AG09309 (cell line): ENCODE measurements around the gene SND1.

Source experiments
- DNase-seq: peaks from one replicate; pipeline ENCODE4 v3.0.0-alpha.2; 2010; ENCODE audit warnings: low read depth
- H3K4me3 ChIP-seq: 2 replicates; pipeline ENCODE4 v1.5.1; 2011; ENCODE audit warnings: mild to moderate bottlenecking, low read depth, low read length, moderate library complexity; ENCODE audit not compliant: control insufficient read depth
- TF ChIP-seq, protein P1 (sequence below): IDR thresholded peaks from 2 replicates; pipeline ENCODE4 v1.5.1; 2011; ENCODE audit warnings: mild to moderate bottlenecking, low read depth, low read length, inconsistent platforms; ENCODE audit not compliant: insufficient read depth, control insufficient read depth; ENCODE audit errors: missing control alignments

Gene SND1

GRCh38 chr7:128025380-128025779 lies 373.4 kb downstream of the SND1 start:
- DNase-seq, result no peak
- TF ChIP-seq, protein P1, sequence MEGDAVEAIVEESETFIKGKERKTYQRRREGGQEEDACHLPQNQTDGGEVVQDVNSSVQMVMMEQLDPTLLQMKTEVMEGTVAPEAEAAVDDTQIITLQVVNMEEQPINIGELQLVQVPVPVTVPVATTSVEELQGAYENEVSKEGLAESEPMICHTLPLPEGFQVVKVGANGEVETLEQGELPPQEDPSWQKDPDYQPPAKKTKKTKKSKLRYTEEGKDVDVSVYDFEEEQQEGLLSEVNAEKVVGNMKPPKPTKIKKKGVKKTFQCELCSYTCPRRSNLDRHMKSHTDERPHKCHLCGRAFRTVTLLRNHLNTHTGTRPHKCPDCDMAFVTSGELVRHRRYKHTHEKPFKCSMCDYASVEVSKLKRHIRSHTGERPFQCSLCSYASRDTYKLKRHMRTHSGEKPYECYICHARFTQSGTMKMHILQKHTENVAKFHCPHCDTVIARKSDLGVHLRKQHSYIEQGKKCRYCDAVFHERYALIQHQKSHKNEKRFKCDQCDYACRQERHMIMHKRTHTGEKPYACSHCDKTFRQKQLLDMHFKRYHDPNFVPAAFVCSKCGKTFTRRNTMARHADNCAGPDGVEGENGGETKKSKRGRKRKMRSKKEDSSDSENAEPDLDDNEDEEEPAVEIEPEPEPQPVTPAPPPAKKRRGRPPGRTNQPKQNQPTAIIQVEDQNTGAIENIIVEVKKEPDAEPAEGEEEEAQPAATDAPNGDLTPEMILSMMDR, result no peak
- no peak overlapping the region for H3K4me3 ChIP-seq

DNA sequence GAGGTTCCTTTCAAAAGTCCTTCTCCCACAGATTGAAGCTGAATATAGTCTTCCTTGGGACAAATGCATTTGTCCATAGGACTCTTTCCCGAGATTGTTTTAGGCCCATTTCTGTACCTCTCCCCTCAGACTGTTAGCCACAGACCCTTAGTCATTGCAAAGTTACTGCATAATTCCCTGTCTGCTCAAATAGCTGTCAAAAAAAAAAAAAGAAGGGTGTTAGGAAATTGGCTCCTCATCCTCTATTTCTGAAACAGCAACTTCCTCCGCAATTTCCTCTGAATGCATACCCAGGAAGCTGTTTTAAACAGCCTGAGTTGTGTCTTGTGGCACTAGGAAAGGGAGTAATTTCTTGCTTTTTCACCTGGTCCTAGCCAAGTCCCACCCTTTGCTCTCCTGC lies 373.8 kb downstream of the SND1 start:
- DNase-seq, result no peak
- TF ChIP-seq, protein P1, result no peak

GRCh38 chr7:128026551-128026950 lies 374.6 kb downstream of the SND1 start:
- TF ChIP-seq, protein P1, result no peak
- no peak for DNase-seq
- no peak overlapping the region for H3K4me3 ChIP-seq

More for the DNA sequence above, 373.8 kb downstream of the SND1 start:
- H3K4me3 ChIP-seq, result no peak overlapping the region

- no peak for DNase-seq
- TF ChIP-seq, protein P1, result no peak
- no peak overlapping the region for H3K4me3 ChIP-seq
These were observed 375.5 kb downstream of the SND1 start for GRCh38 chr7:128027485-128027980.

- H3K4me3 ChIP-seq, result no peak overlapping the region
- no peak for DNase-seq
- TF ChIP-seq, protein P1, result no peak
These were observed 377.5 kb downstream of the SND1 start for GRCh38 chr7:128029405-128029995.

DNA sequence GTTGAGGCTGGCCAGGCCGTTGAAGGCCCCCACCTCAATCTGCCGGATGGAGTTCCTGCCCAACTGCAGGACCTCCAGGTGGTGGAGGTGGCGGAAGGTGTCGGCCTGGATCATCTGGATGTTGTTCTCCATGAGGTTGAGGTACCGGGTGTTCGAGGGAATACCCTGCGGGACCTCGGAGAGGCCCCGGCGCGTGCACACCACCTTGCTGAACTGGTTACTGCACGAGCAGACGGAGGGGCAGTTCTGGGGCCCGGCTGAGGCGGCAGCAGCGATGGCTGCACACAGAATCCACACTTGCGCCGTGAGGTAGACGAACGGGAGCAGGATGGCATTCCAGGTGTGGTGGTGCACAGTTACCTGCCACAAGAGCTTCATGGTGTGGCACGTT lies 378.3 kb downstream of the SND1 start:
- H3K4me3 ChIP-seq, result no peak overlapping the region
- TF ChIP-seq, protein P1, result no peak
- DNase-seq, result no peak
